ENCODE results near the gene RERE.

RERE gene

GRCh38 chr1:8649027-8649426 lies 168.4 kb downstream of the RERE start:
- H3K27ac ChIP-seq, result no peak overlapping the region
- TF ChIP-seq CTCF (conservative IDR thresholded peaks at IDR 0.05) (no peak), ZFX (IDR thresholded peaks at IDR 0.05) (no peak)

DNA sequence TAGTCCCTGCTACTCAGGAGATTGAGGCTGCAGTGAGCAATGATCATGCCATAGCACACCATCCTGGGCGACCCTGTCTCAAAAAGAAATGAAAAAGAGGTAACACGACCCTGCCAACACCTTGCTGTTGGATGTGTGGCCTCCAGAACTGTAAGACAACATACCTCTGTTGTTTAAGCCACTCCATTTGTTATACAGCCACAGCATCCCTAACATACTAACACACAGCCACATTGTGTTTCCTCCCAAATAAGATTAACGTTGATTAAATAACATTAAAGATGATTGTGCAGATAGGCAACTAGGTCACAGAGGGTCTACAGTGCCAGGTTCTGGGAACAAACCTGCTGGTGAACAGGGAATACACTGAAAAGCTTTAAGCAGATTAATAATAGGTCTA lies 170.4 kb downstream of the RERE start:
- H3K27ac ChIP-seq, result peak overlapping the region; percentile 41; the same call in 1 of the 2 replicates
- TF ChIP-seq ZFX (IDR thresholded peaks at IDR 0.05) (no peak), CTCF (conservative IDR thresholded peaks at IDR 0.05) (no peak)

DNA sequence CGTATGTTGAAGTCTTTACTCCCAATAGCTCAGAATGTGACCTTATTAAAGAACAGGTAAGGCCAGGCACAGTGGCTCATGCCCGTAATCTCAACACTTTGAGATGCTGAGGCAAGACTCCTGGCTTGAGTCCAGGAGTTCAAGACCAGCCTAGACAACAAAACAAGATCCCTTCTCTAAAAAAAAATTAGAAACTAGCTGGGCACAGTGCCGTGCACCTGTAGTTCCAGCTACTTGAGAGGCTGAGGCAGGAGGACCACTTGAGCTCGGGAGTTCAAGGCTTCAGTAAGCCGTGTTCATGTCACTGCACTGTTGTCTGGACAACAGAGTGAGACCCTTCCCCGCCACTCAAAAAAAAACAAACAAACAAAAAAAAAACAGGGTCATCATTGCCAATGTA lies 171.3 kb downstream of the RERE start:
- no peak for TF ChIP-seq CTCF (conservative IDR thresholded peaks at IDR 0.05)
- no peak for TF ChIP-seq ZFX (IDR thresholded peaks at IDR 0.05)
- H3K27ac ChIP-seq, result no peak overlapping the region; the same call in 1 of the 2 replicates

DNA sequence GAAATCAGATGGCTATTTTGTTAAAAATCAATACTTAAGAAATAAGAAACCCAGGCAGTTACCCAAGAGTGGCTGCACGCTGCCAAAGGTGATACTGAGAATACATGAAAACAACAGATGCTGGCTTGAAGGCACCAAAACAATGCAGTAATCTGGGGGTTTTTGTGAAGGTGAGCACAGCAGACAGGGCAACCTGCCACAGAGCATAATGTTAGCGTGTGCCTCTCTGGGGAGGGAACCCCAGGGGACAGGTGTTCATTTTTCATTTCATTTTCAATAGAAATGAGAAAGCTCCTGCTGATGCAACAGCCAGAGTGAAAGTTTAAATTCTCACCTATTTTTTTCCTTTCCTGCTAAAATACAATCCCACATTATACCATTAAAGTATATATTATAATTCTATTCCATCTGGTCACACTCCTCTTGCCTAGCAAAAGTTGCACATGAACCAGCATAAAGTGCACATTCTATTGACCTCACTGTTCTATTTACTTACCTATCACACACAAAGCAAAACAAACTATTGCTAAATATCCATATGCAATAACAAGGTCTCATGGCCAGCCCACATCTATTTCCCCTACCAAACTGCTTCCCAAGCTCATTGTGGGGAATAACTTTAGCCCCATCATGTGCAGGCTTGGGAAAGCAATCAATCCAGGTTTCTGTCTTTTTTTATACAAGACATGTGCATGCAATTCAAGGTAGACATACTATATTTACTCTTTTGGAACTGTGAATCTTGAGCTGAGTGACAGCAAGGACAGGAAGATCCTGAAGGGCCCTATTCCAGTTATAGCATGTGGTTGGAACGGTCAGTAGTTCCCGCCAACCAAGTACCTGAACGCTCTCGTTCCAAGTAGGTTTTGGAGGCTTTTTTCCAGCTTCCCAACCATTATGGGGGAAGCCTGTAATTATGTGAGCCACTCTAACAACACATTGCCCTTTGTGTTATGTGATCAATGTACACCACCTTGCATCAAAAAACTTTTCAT lies 173.6 kb downstream of the RERE start:
- TF ChIP-seq CTCF (conservative IDR thresholded peaks at IDR 0.05), result no peak
- no peak for TF ChIP-seq ZFX (IDR thresholded peaks at IDR 0.05)

GRCh38 chr1:8642114-8642513 lies 175.3 kb downstream of the RERE start:
- TF ChIP-seq CTCF (conservative IDR thresholded peaks at IDR 0.05) (no peak), ZFX (IDR thresholded peaks at IDR 0.05) (no peak)
- no peak overlapping the region for H3K27ac ChIP-seq

More for the DNA sequence above, 173.6 kb downstream of the RERE start:
- H3K27ac ChIP-seq, result peak overlapping the region; percentile 74; the same call in 1 of the 2 replicates

GRCh38 chr1:8641377-8641997 lies 176.0 kb downstream of the RERE start:
- TF ChIP-seq CTCF (conservative IDR thresholded peaks at IDR 0.05) (no peak), ZFX (IDR thresholded peaks at IDR 0.05) (no peak)
- no peak overlapping the region for H3K27ac ChIP-seq

DNA sequence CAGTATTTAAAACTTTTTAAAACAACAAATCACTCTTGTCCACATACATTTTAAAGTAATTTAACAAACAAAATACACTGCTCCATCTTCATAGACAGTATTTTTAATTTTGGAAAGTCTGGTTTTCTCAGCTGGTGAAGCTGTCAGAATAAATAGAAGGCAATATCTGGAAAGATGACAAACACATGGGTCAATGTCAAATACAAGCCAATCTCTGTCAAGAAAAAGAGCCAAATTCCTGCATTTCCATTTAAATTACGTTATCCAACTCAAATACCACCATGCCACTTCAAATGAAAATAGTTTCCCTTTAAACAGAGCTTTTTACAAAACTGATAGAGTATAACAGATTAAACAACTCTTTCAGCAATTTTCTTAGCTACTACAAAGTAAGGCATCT lies 176.5 kb downstream of the RERE start:
- TF ChIP-seq CTCF (conservative IDR thresholded peaks at IDR 0.05) (no peak), ZFX (IDR thresholded peaks at IDR 0.05) (no peak)

More for the DNA sequence above, 176.5 kb downstream of the RERE start:
- H3K27ac ChIP-seq, result no peak overlapping the region

Measured in C4-2B (cell line).